Neutrophil (primary cell): ENCODE results near the gene RSPH1.

ENCODE experiments used
- H3K27ac ChIP-seq: fragments of 200-600 bp; sonication (generic); 2 replicates; pipeline ENCODE4 v1.5.1; 2016; ENCODE audit warnings: mild to moderate bottlenecking, moderate library complexity
- H3K27me3 ChIP-seq: fragments of 200-600 bp; sonication (generic); 2 replicates; pipeline ENCODE4 v1.6.0; 2016; ENCODE audit warnings: mild to moderate bottlenecking
- H3K36me3 ChIP-seq: fragments of 200-600 bp; sonication (generic); 2 replicates; pipeline ENCODE4 v1.5.1; 2017
- H3K4me1 ChIP-seq, 2 experiments: fragments of 200-600 bp in 1 of 2; sonication (generic) in 1 of 2; 1 replicate in 1 of 2; 2 replicates in 1 of 2; pipeline versions ENCODE4 v1.5.1 to v1.6.1; 2013 to 2016; ENCODE audit warnings: low read depth in 1 of 2, low read length in 1 of 2, mild to moderate bottlenecking in 1 of 2, moderate library complexity in 1 of 2; ENCODE audit not compliant: control insufficient read depth in 1 of 2, insufficient read depth in 1 of 2
- H3K4me3 ChIP-seq, 2 experiments: fragments of 200-600 bp in 1 of 2; sonication (generic) in 1 of 2; 1 replicate in 1 of 2; 2 replicates in 1 of 2; pipeline ENCODE4 v1.5.1; 2013 to 2016; ENCODE audit warnings: low read depth in 1 of 2, low read length in 1 of 2, mild to moderate bottlenecking in 1 of 2, moderate library complexity in 1 of 2
- H3K9me3 ChIP-seq: fragments of 200-600 bp; sonication (generic); 2 replicates; pipeline ENCODE4 v1.5.1; 2016
- CTCF ChIP-seq: fragments of 200-600 bp; sonication (generic); IDR thresholded peaks from 2 replicates; pipeline ENCODE4 v1.5.1; 2016; ENCODE audit warnings: antibody characterized with exemption

The RSPH1 gene

DNA sequence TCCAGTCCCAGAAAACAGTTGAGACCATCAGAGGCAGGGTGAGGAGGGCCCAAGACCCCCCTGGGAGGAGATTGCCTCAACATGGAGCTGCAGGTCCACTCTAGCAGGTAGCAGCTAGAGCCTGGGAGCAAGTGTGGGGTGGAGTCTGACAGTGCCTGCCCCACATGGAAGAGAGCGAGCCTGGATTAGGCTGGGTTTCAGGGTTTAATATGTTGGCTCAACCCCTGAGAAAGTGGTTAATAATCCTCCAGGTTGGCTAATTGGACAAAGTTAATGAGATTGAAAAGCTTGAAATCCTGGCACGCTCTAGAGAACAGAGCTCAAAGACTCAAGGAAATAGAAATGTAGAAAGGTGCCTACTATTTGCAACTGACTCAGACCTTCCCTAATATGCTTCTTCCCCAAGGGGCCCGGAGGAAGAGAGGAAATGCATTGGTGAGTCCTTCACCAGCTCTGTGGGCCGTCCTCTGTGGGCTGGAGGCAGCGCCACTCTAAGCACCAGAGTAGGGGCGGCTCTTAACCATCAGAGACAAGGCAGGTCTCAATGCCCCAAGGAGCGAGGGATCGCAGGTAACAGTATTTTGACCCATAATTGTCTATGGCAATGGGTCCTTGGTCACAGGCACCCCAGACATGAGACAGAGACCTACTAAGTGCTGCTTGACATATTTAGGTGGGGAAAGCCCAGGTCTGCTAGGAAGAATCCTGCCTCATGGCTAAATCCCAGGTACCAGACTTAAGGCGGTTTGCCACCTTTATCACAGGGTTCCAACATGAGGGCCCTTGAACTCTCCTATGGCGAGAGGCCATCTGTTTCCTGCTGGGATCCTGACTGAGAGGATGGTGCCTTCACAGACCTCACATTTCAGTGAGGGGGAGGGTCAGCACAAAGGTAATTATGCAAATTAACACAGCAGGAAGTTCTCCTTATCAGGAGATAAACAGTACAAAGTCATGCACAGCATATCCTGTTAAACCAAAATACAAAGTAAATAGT lies 33.8 kb downstream of the RSPH1 start:
- H3K4me1 ChIP-seq = peaks cover 17 to 23% of the 10 kb centered on the region in 2 experiments
- H3K4me3 ChIP-seq = no peak overlapping the region
- no peaks in the 10 kb centered on the region for H3K27me3 ChIP-seq
- no peaks in the 10 kb centered on the region for H3K36me3 ChIP-seq
- no peak for TF ChIP-seq CTCF
- no peak overlapping the region for H3K27ac ChIP-seq
- no peaks in the 10 kb centered on the region for H3K9me3 ChIP-seq

DNA sequence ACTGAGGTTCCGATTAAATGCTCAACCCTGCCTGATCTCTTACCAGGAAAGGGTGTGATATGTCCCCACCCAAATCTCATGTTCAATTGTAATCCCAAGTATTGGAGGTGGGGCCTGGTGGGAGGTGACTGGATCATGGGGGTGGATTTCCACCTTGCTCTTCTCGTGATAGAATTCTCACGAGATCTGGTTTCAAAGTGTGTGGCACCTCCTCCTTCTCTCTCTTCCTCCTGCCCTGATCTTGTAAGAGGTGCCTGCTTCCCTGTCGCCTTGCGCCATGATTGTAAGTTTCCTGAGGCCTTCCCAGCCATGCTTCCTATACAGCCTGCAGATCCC lies 34.9 kb downstream of the RSPH1 start:
- Histone ChIP-seq H3K4me1 (peaks cover 17 to 23% of the 10 kb centered on the region in 2 experiments), H3K36me3 (no peaks in the 10 kb centered on the region), H3K9me3 (no peaks in the 10 kb centered on the region), H3K4me3 (no peak overlapping the region), H3K27ac (no peak overlapping the region), H3K27me3 (no peaks in the 10 kb centered on the region)
- TF ChIP-seq CTCF = no peak

- H3K9me3 ChIP-seq = no peaks in the 10 kb centered on the region
- no peaks in the 10 kb centered on the region for H3K27me3 ChIP-seq
- H3K4me1 ChIP-seq = peaks cover 16 to 21% of the 10 kb centered on the region in 2 experiments
- H3K27ac ChIP-seq = no peak overlapping the region
- H3K36me3 ChIP-seq = no peaks in the 10 kb centered on the region
- H3K4me3 ChIP-seq = no peak overlapping the region
- TF ChIP-seq CTCF = no peak
Measured at GRCh38 chr21:42460391-42461184, 35.4 kb downstream of the RSPH1 start.

- no peak overlapping the region for H3K4me3 ChIP-seq
- peaks cover 18 to 20% of the 10 kb centered on the region in 2 experiments for H3K4me1 ChIP-seq
- no peaks in the 10 kb centered on the region for H3K9me3 ChIP-seq
- no peaks in the 10 kb centered on the region for H3K36me3 ChIP-seq
- H3K27ac ChIP-seq = no peak overlapping the region
- no peaks in the 10 kb centered on the region for H3K27me3 ChIP-seq
- TF ChIP-seq CTCF = no peak
Measured at GRCh38 chr21:42459546-42460215, 36.3 kb downstream of the RSPH1 start.

- Histone ChIP-seq H3K9me3 (no peaks in the 10 kb centered on the region), H3K27ac (no peak overlapping the region), H3K36me3 (no peaks in the 10 kb centered on the region), H3K27me3 (no peaks in the 10 kb centered on the region), H3K4me3 (no peak overlapping the region), H3K4me1 (peaks cover 18 to 21% of the 10 kb centered on the region in 2 experiments)
- TF ChIP-seq CTCF = no peak
Measured at GRCh38 chr21:42459082-42459460, 37.0 kb downstream of the RSPH1 start.
